ENCODE measurements around the gene SNCA. TPM values are rescaled to one million over a fixed set of nuclear protein-coding genes. Genes with fewer than 3 reads are reported as not detected.

Gene SNCA
- total RNA-seq, 1 donor from 2014 or later: 5.6 TPM

GRCh38 chr4:89744914-89745313 is 92.0 kb downstream of the SNCA start:
- Histone ChIP-seq H3K4me2 (no peak overlapping the region), H2AFZ (replicated peaks) (no peak overlapping the region), H3K4me1 (no peaks in the 10 kb centered on the region), H3K9ac (no peak overlapping the region), H3F3A (ENCODE audit: low read depth) (no peaks in the 10 kb centered on the region), H3K9me3 (ENCODE audit: low read depth) (no peaks in the 10 kb centered on the region), H3K27ac (no peak overlapping the region), H3K36me3 (no peaks in the 10 kb centered on the region), H3K4me3 (no peak overlapping the region), H3K79me2 (ENCODE audit: low read depth) (no peaks in the 10 kb centered on the region), H3K27me3 (no peaks in the 10 kb centered on the region), H4K20me1 (ENCODE audit: low read depth) (no peaks in the 10 kb centered on the region)
- TF ChIP-seq CTCF (IDR thresholded peaks at IDR 0.05) (no peak), EZH2phosphoT487 (IDR thresholded peaks at IDR 0.05) (no peak), EZH2 (IDR thresholded peaks at IDR 0.05) (no peak)
- no peak for DNase-seq (ENCODE audit: low spot score)
- Mint-ChIP-seq H3K36me3 (peaks cover 4% of the 10 kb centered on the region), H3K27ac (no peak overlapping the region), H3K27me3 (ENCODE audit: insufficient read depth, low read depth) (no peaks in the 10 kb centered on the region), H3K9me3 (peaks cover 4% of the 10 kb centered on the region), H3K4me1 (peaks cover 14% of the 10 kb centered on the region), H3K4me3 (no peak overlapping the region)

GRCh38 chr4:89741768-89742167 is 95.2 kb downstream of the SNCA start:
- Histone ChIP-seq H3K27me3 (no peaks in the 10 kb centered on the region), H3K4me2 (no peak overlapping the region), H3K4me3 (no peak overlapping the region), H3K79me2 (ENCODE audit: low read depth) (no peaks in the 10 kb centered on the region), H3K9ac (no peak overlapping the region), H3F3A (ENCODE audit: low read depth) (no peaks in the 10 kb centered on the region), H3K9me3 (ENCODE audit: low read depth) (no peaks in the 10 kb centered on the region), H3K4me1 (no peaks in the 10 kb centered on the region), H3K27ac (no peak overlapping the region), H4K20me1 (ENCODE audit: low read depth) (no peaks in the 10 kb centered on the region), H3K36me3 (no peaks in the 10 kb centered on the region), H2AFZ (replicated peaks) (no peak overlapping the region)
- DNase-seq (ENCODE audit: low spot score): no peak
- no peaks in the 10 kb centered on the region for H3K27me3 Mint-ChIP-seq (ENCODE audit: insufficient read depth, low read depth)
- no peak overlapping the region for H3K27ac Mint-ChIP-seq
- peaks cover 13% of the 10 kb centered on the region for H3K36me3 Mint-ChIP-seq
- TF ChIP-seq EZH2 (IDR thresholded peaks at IDR 0.05) (no peak), CTCF (IDR thresholded peaks at IDR 0.05) (no peak), EZH2phosphoT487 (IDR thresholded peaks at IDR 0.05) (no peak)
- H3K4me3 Mint-ChIP-seq: no peak overlapping the region
- H3K9me3 Mint-ChIP-seq: peaks cover 7% of the 10 kb centered on the region
- H3K4me1 Mint-ChIP-seq: peaks cover 9% of the 10 kb centered on the region

- Histone ChIP-seq H3F3A (ENCODE audit: low read depth) (no peaks in the 10 kb centered on the region), H3K9ac (no peak overlapping the region), H3K4me1 (no peaks in the 10 kb centered on the region), H2AFZ (replicated peaks) (no peak overlapping the region), H3K79me2 (ENCODE audit: low read depth) (no peaks in the 10 kb centered on the region), H3K27me3 (no peaks in the 10 kb centered on the region), H3K9me3 (ENCODE audit: low read depth) (no peaks in the 10 kb centered on the region), H3K4me2 (no peak overlapping the region), H4K20me1 (ENCODE audit: low read depth) (no peaks in the 10 kb centered on the region), H3K4me3 (no peak overlapping the region), H3K27ac (no peak overlapping the region), H3K36me3 (no peaks in the 10 kb centered on the region)
- Mint-ChIP-seq H3K9me3 (peaks cover 6% of the 10 kb centered on the region), H3K4me3 (no peak overlapping the region), H3K4me1 (no peaks in the 10 kb centered on the region), H3K27me3 (ENCODE audit: insufficient read depth, low read depth) (no peaks in the 10 kb centered on the region), H3K27ac (no peak overlapping the region), H3K36me3 (peaks cover 19% of the 10 kb centered on the region)
- TF ChIP-seq EZH2 (IDR thresholded peaks at IDR 0.05) (no peak), CTCF (IDR thresholded peaks at IDR 0.05) (no peak), EZH2phosphoT487 (IDR thresholded peaks at IDR 0.05) (no peak)
- DNase-seq (ENCODE audit: low spot score): no peak
Observed at GRCh38 chr4:89739311-89739988, 97.5 kb downstream of the SNCA start.
